Right lobe of liver (tissue), 6 donors: ENCODE measurements around the gene NPSR1. TPM values are rescaled to one million over a fixed set of nuclear protein-coding genes. Genes with fewer than 3 reads are reported as not detected.
"Not testable (repeated sequence)": the region's sequence is repeated elsewhere in the genome, so short reads cannot be mapped to it uniquely, and the experiment has no call there.

ENCODE experiments used
- ATAC-seq, 4 donors: fragments of 200-7000 bp; cut with Tn5 transposase; one replicate each; pipeline ENCODE4 v1.9.1; 2020; ENCODE audit warnings: mild to moderate bottlenecking in 4 of 4, moderate library complexity in 4 of 4
- DNase-seq, 3 donors: peaks; one replicate each; pipeline ENCODE4 v3.0.0-alpha.2; 2020
- H3K27ac ChIP-seq, 3 donors: fragments of 200-600 bp; one replicate each; pipeline ENCODE4 v1.8.0; 2022
- H3K27me3 ChIP-seq, 2 donors: fragments of 200-600 bp; one replicate each; pipeline ENCODE4 v1.8.0; 2022
- H3K36me3 ChIP-seq, 4 donors: fragments of 200-600 bp; sonication (generic) in 1 of 4; one replicate each; pipeline versions ENCODE4 v1.5.1 to v1.8.0; 2017 to 2022; ENCODE audit warnings: control low read depth in 1 of 4
- H3K4me1 ChIP-seq, 4 donors: fragments of 200-600 bp; sonication (generic) in 1 of 4; one replicate each; pipeline versions ENCODE4 v1.5.1 to v1.8.0; 2017 to 2022; ENCODE audit warnings: control low read depth in 1 of 4
- H3K4me3 ChIP-seq, 3 donors: fragments of 200-600 bp; one replicate each; pipeline ENCODE4 v1.8.0; 2022
- H3K9me3 ChIP-seq, 4 donors: fragments of 200-600 bp; sonication (generic) in 1 of 4; one replicate each; pipeline versions ENCODE4 v1.5.1 to v1.8.0; 2017 to 2022; ENCODE audit warnings: control low read depth in 1 of 4
- POLR2A ChIP-seq: fragments of 450-650 bp; IDR thresholded peaks from one replicate; pipeline ENCODE4 v1.6.1; 2017; ENCODE audit warnings: antibody characterized with exemption, mild to moderate bottlenecking
- WGBS: methylation state at CpG from one replicate; pipeline ENCODE4 v1.1.6; 2018; ENCODE audit warnings: low coverage, low lambda C conversion rate; ENCODE audit not compliant: insufficient coverage; ENCODE audit errors: missing lambda C conversion rate; 5-methylcytosine and 5-hydroxymethylcytosine counted together
- intact Hi-C, 2 donors: fragments of 100-400 bp; cut with DNase I; formaldehyde crosslinking; loops; one replicate each; pipeline versions ENCODE4 v1.11.2 to v1.14.1; 2022
- total RNA-seq, 6 experiments: library from RNA; depleted of rRNA in 2 of 6; stranded (reverse); fragments of >200 nt in 2 of 6; fragmentation: NEBNext Ultra II Directional in 3 of 6; extraction: Animal tissue kit (Norgen Biotek cat#: 25700) in 3 of 6; gene quantifications; one replicate each; pipeline versions ENCODE4 v1.1.0 to v1.2.4, GENCODE V29; 2016 to 2023
- TF ChIP-seq, protein P1 (sequence below), 4 donors: fragments of 200-600 bp in 3 of 4; fragments of 450-650 bp in 1 of 4; IDR thresholded peaks; one replicate each; pipeline versions ENCODE4 v1.5.1 to v1.8.0; 2016 to 2022; ENCODE audit warnings: antibody characterized with exemption in 4 of 4, mild to moderate bottlenecking in 2 of 4
- donor health status: DM: no; HTN: yes; CAD: no.
- donor health status: DM: no; HTN: no; CAD: no.
- donor health status: DM: no; HTN: no; CAD: no.
- donor health status: DM: no; HTN: yes; CAD: no.
- donor health status: DM: no; HTN: yes; CAD: no.

NPSR1 gene
- total RNA-seq, 6 experiments from 2014 or later: not detected

DNA sequence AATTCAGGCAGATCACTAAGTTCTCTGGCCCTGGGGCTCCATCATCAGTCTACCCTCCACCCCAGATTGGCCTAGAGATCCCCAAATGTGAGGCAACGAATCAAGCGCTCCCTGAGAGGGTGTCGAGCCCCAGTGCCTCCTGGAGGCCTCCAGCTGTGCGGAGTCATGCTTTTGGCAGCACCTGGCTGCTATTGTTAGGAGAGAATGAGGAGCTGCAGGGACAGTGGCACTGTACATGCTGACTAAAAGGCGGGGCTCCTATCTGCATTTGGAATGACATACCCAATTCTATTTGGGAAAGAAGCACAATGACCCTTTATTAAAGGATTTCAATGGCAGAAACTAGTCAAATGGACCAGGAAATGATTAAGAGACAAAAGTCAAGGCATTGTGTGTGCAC, 217.5 kb downstream of the NPSR1 start:
- ATAC-seq: no peak
- intact Hi-C loops: no loop called here
- no peak for DNase-seq
- Histone ChIP-seq H3K4me1 (no peaks in the 10 kb centered on the region), H3K27ac (no peak overlapping the region), H3K9me3 (no peaks in the 10 kb centered on the region), H3K36me3 (no peaks in the 10 kb centered on the region), H3K4me3 (no peak overlapping the region), H3K27me3 (no peaks in the 10 kb centered on the region)
- no peak for TF ChIP-seq POLR2A
- TF ChIP-seq, protein P1, sequence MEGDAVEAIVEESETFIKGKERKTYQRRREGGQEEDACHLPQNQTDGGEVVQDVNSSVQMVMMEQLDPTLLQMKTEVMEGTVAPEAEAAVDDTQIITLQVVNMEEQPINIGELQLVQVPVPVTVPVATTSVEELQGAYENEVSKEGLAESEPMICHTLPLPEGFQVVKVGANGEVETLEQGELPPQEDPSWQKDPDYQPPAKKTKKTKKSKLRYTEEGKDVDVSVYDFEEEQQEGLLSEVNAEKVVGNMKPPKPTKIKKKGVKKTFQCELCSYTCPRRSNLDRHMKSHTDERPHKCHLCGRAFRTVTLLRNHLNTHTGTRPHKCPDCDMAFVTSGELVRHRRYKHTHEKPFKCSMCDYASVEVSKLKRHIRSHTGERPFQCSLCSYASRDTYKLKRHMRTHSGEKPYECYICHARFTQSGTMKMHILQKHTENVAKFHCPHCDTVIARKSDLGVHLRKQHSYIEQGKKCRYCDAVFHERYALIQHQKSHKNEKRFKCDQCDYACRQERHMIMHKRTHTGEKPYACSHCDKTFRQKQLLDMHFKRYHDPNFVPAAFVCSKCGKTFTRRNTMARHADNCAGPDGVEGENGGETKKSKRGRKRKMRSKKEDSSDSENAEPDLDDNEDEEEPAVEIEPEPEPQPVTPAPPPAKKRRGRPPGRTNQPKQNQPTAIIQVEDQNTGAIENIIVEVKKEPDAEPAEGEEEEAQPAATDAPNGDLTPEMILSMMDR (IDR thresholded peaks at IDR 0.05): no peak
- 74% methylated on average over 3 of the region's 5 CpGs for WGBS

DNA sequence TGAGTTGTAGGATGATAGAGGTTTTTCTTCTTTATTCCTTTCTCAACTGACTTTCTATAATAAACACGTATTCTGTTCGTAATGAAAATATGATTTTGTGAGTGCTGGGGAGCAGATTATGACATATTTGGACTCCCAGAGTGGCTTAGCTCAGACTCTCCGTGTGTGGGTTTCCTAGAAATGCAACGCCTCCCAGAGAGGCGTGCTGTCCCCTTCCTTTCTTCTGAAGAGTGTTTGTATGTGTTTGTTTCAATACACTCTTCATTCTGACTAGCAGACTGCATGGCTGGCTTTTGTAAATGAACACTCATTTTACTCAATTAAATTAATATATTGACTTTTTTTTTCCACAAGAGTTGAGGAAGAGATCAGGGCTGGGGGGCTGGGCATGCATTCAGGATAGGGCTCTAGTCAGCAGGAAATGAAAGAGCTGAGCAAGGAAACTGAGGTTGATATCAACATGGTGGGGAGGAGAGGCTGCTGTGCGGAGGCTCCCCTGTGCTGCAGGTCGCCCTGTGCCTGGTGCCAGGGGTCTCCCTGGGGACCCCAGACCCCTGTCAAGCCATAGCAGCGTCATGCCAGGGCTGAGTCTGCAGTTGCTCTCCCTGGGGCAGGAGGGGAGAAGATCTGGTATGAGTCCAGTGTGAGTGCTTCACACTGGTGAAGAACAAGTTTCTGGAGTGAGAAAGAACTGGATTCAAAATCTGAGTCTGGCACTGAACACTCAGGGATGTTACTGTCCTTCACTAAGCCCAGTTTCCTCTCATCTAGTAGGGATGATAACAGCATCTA, 221.1 kb downstream of the NPSR1 start:
- H3K27me3 ChIP-seq, DNase-seq, intact Hi-C loops, H3K36me3 ChIP-seq, H3K4me3 ChIP-seq, H3K9me3 ChIP-seq, H3K27ac ChIP-seq, ATAC-seq, H3K4me1 ChIP-seq: not testable (repeated sequence)
- WGBS: 47% methylated on average over 8 of the region's 8 CpGs

- WGBS: 41% methylated on average over 2 of the region's 2 CpGs
- Histone ChIP-seq H3K9me3 (no peaks in the 10 kb centered on the region), H3K27ac (no peak overlapping the region), H3K4me1 (no peaks in the 10 kb centered on the region), H3K4me3 (no peak overlapping the region), H3K36me3 (no peaks in the 10 kb centered on the region), H3K27me3 (no peaks in the 10 kb centered on the region)
- intact Hi-C loops: no loop called here
- TF ChIP-seq POLR2A: no peak
- TF ChIP-seq, protein P1 (IDR thresholded peaks at IDR 0.05): no peak
- no peak for ATAC-seq
- no peak for DNase-seq
Observed at GRCh38 chr7:34879871-34880270, 221.9 kb downstream of the NPSR1 start.

DNA sequence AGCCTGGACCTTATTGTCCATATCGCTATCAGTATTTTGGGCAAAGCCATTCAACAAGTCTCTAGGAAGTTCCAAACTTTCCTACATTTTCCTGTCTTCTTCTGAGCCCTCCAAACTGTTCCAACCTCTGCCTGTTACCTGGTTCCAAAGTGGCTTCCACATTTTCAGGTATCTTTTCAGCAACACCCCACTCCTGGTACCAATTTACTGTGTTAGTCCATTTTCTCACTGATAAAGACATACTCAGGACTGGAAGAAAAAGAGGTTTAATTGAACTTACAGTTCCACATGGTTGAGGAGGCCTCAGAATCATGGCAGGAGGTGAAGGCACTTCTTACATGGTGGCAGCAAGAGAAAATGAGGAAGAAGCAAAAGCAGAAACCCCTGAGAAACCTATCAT, 225.8 kb downstream of the NPSR1 start:
- H3K27me3 ChIP-seq, H3K4me1 ChIP-seq, H3K36me3 ChIP-seq, DNase-seq, H3K9me3 ChIP-seq, H3K27ac ChIP-seq, intact Hi-C loops, H3K4me3 ChIP-seq, ATAC-seq: not testable (repeated sequence)
- 87% methylated on average over 1 of the region's 1 CpG for WGBS

- Histone ChIP-seq H3K4me1 (no peaks in the 10 kb centered on the region), H3K27me3 (no peaks in the 10 kb centered on the region), H3K4me3 (no peak overlapping the region), H3K36me3 (no peaks in the 10 kb centered on the region), H3K9me3 (no peaks in the 10 kb centered on the region), H3K27ac (no peak overlapping the region)
- ATAC-seq (no peak), DNase-seq (no peak)
- intact Hi-C loops: no loop called here
- TF ChIP-seq POLR2A: no peak
- TF ChIP-seq, protein P1 (IDR thresholded peaks at IDR 0.05): no peak
Observed at GRCh38 chr7:34886856-34887255, 228.8 kb downstream of the NPSR1 start.
